Measurements from ENCODE around the gene GLI2.

DNA sequence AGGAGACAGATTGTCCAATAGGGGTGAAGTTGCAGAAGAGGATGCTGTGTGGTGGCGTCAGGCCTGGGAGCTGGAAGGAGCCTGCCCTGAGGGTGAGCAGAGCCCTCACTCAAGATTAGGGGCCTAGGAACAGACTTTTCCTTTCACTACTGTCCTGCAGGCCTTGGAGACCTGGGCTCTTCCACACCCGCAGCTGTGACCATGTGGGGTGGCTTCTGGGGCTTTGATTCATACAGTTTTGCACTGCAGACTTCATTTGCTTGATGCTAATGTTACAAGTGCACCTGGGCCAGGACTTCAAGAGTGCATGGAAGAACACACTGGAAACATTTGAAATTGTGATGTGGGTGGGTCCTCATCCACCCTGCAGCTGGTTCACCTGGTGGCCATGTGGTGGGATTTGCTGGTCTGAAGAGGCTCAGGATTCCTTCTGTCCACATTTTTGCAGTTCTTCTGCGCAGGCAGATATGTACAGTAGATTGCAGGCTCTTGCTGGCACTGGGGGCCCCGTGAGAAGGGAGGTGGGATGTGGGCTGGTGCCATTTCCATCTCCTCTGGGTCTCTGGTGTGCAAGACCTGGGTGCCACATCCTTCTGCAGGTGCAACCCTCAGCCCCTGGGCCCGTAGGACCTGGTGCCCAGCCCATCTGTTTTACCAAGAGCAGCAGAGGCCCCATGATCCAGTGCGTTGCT, 9.9 kb downstream of the GLI2 start:
- TF ChIP-seq, protein P1, sequence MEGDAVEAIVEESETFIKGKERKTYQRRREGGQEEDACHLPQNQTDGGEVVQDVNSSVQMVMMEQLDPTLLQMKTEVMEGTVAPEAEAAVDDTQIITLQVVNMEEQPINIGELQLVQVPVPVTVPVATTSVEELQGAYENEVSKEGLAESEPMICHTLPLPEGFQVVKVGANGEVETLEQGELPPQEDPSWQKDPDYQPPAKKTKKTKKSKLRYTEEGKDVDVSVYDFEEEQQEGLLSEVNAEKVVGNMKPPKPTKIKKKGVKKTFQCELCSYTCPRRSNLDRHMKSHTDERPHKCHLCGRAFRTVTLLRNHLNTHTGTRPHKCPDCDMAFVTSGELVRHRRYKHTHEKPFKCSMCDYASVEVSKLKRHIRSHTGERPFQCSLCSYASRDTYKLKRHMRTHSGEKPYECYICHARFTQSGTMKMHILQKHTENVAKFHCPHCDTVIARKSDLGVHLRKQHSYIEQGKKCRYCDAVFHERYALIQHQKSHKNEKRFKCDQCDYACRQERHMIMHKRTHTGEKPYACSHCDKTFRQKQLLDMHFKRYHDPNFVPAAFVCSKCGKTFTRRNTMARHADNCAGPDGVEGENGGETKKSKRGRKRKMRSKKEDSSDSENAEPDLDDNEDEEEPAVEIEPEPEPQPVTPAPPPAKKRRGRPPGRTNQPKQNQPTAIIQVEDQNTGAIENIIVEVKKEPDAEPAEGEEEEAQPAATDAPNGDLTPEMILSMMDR (IDR thresholded peaks at IDR 0.05 in 2 of 3, conservative IDR thresholded peaks at IDR 0.05 in 1 of 3; ENCODE audit: borderline replicate concordance in 1 of 3, insufficient read depth in 1 of 3, low read depth in 2 of 3, low read length in 2 of 3), result no peak
- TF ChIP-seq POLR2A (IDR thresholded peaks at IDR 0.05; ENCODE audit: borderline replicate concordance, extremely low read depth, insufficient read depth, insufficient read length), result no peak
- TF ChIP-seq POLR2AphosphoS5 (IDR thresholded peaks at IDR 0.05; ENCODE audit: low read depth, low read length), result no peak
- no peak for TF ChIP-seq RAD21 (IDR thresholded peaks at IDR 0.05; ENCODE audit: low read depth)
- no peak for TF ChIP-seq TCF7L2 (IDR thresholded peaks at IDR 0.05; ENCODE audit: borderline replicate concordance, extremely low read depth, insufficient read depth, insufficient read length)

Data from HCT116 (cell line).